DOHH2 (cell line): ENCODE data around the gene CSNK2A3.

Experiments used
- H3F3A ChIP-seq: fragments of 200-600 bp; sonication (generic), shearing (Covaris generic); 2 replicates; pipeline ENCODE4 v1.6.0; 2016; ENCODE audit warnings: antibody characterized with exemption, mild to moderate bottlenecking; ENCODE audit not compliant: control insufficient read depth, insufficient read depth
- H3K27ac ChIP-seq: fragments of 200-600 bp; sonication (generic); 2 replicates; pipeline ENCODE4 v1.5.1; 2014; ENCODE audit warnings: low read depth, mild to moderate bottlenecking, low read length, moderate library complexity
- H3K27me3 ChIP-seq: fragments of 200-600 bp; sonication (generic); 2 replicates; pipeline ENCODE4 v1.6.1; 2014; ENCODE audit warnings: mild to moderate bottlenecking, low read length, mixed read lengths; ENCODE audit not compliant: control insufficient read depth
- H3K36me3 ChIP-seq: fragments of 200-600 bp; sonication (generic); 2 replicates; pipeline ENCODE4 v1.6.1; 2014; ENCODE audit warnings: mild to moderate bottlenecking, low read length, moderate library complexity, mixed read lengths; ENCODE audit not compliant: control insufficient read depth
- H3K4me1 ChIP-seq: fragments of 200-600 bp; sonication (generic); 2 replicates; pipeline ENCODE4 v1.6.1; 2014; ENCODE audit warnings: mild to moderate bottlenecking, low read length, mixed read lengths; ENCODE audit not compliant: control insufficient read depth
- H3K4me2 ChIP-seq: fragments of 200-600 bp; sonication (generic); 2 replicates; pipeline ENCODE4 v1.6.0; 2014; ENCODE audit warnings: mild to moderate bottlenecking, low read length, moderate library complexity
- H3K4me3 ChIP-seq: fragments of 200-600 bp; sonication (generic); 2 replicates; pipeline ENCODE4 v1.5.1; 2014; ENCODE audit warnings: mild to moderate bottlenecking, low read length, mixed read lengths
- H3K79me2 ChIP-seq: fragments of 200-600 bp; sonication (generic); 2 replicates; pipeline ENCODE4 v1.6.1; 2014; ENCODE audit warnings: mild to moderate bottlenecking, low read length, mixed read lengths; ENCODE audit not compliant: control insufficient read depth
- H3K9me2 ChIP-seq: fragments of 200-600 bp; sonication (generic); replicated peaks from 2 replicates; pipeline ENCODE4 v1.6.1; 2014; ENCODE audit warnings: mild to moderate bottlenecking, low read length, mixed read lengths; ENCODE audit not compliant: control insufficient read depth
- H3K9me3 ChIP-seq: fragments of 200-600 bp; sonication (generic); 2 replicates; pipeline ENCODE4 v1.6.1; 2014; ENCODE audit warnings: antibody characterized with exemption, low read length, mixed read lengths; ENCODE audit not compliant: control insufficient read depth, insufficient read depth
- H4K20me1 ChIP-seq: fragments of 200-600 bp; sonication (generic); 2 replicates; pipeline ENCODE4 v1.6.0; 2014; ENCODE audit warnings: low read depth, mild to moderate bottlenecking, antibody characterized with exemption, low read length, moderate library complexity; ENCODE audit not compliant: control insufficient read depth, insufficient read depth
- EZH2phosphoT487 ChIP-seq: fragments of 200-600 bp; sonication (generic); IDR thresholded peaks from 2 replicates; pipeline ENCODE4 v1.6.1; 2017; ENCODE audit warnings: borderline replicate concordance, mild to moderate bottlenecking, antibody characterized with exemption, low read length, moderate library complexity, mixed read lengths
- TF ChIP-seq, protein P1 (sequence below): fragments of 200-600 bp; sonication (generic); IDR thresholded peaks from one replicate; pipeline ENCODE4 v1.5.1; 2014; ENCODE audit warnings: antibody characterized with exemption, mild to moderate bottlenecking, low read depth, low read length; ENCODE audit not compliant: poor library complexity, severe bottlenecking

CSNK2A3 gene

GRCh38 chr11:11351042-11351586 is 1.9 kb downstream of the CSNK2A3 start:
- no peaks in the 10 kb centered on the region for H3K79me2 ChIP-seq
- no peaks in the 10 kb centered on the region for H3K4me1 ChIP-seq
- H3K9me3 ChIP-seq, result no peaks in the 10 kb centered on the region
- H3K27me3 ChIP-seq, result peaks cover 2% of the 10 kb centered on the region; the same call in 1 of the 2 replicates
- no peaks in the 10 kb centered on the region for H3K36me3 ChIP-seq
- no peak overlapping the region for H3K4me3 ChIP-seq
- TF ChIP-seq, protein P1, sequence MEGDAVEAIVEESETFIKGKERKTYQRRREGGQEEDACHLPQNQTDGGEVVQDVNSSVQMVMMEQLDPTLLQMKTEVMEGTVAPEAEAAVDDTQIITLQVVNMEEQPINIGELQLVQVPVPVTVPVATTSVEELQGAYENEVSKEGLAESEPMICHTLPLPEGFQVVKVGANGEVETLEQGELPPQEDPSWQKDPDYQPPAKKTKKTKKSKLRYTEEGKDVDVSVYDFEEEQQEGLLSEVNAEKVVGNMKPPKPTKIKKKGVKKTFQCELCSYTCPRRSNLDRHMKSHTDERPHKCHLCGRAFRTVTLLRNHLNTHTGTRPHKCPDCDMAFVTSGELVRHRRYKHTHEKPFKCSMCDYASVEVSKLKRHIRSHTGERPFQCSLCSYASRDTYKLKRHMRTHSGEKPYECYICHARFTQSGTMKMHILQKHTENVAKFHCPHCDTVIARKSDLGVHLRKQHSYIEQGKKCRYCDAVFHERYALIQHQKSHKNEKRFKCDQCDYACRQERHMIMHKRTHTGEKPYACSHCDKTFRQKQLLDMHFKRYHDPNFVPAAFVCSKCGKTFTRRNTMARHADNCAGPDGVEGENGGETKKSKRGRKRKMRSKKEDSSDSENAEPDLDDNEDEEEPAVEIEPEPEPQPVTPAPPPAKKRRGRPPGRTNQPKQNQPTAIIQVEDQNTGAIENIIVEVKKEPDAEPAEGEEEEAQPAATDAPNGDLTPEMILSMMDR, result no peak
- no peak for TF ChIP-seq EZH2phosphoT487
- H3F3A ChIP-seq, result no peaks in the 10 kb centered on the region
- H3K9me2 ChIP-seq, result no peaks in the 10 kb centered on the region
- no peaks in the 10 kb centered on the region for H4K20me1 ChIP-seq
- no peak overlapping the region for H3K4me2 ChIP-seq
- H3K27ac ChIP-seq, result no peak overlapping the region

DNA sequence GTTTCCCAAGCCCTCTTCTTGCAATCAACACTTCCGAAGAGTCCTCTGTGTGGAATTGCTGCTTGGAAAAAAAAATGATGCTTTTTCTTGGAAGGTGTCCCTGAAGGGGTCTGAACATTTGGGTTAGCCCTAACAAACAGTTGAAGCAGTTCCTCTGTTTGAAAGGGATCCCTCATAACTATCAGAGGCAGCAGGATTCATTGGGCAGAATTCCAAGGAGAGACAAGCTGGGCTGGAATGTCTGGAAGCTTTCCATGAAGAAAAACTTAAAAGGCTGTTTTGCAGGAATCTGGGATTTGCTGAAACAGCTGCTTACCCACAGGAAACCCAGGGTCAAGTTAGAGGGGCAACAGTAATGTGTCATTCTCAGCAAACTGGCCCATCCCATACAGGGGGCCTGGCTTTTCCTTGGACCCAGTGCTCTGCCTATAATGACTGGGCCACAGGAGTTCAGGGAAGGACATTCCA is 3.1 kb downstream of the CSNK2A3 start:
- H3K4me3 ChIP-seq, result no peak overlapping the region
- H3F3A ChIP-seq, result no peaks in the 10 kb centered on the region
- no peaks in the 10 kb centered on the region for H3K9me2 ChIP-seq
- H3K9me3 ChIP-seq, result no peaks in the 10 kb centered on the region
- H3K79me2 ChIP-seq, result no peaks in the 10 kb centered on the region
- H3K27me3 ChIP-seq, result peaks cover 2% of the 10 kb centered on the region; the same call in 1 of the 2 replicates
- H3K36me3 ChIP-seq, result no peaks in the 10 kb centered on the region
- H4K20me1 ChIP-seq, result no peaks in the 10 kb centered on the region
- no peak overlapping the region for H3K4me2 ChIP-seq
- H3K4me1 ChIP-seq, result no peaks in the 10 kb centered on the region
- no peak overlapping the region for H3K27ac ChIP-seq
- no peak for TF ChIP-seq EZH2phosphoT487
- TF ChIP-seq, protein P1, result no peak

DNA sequence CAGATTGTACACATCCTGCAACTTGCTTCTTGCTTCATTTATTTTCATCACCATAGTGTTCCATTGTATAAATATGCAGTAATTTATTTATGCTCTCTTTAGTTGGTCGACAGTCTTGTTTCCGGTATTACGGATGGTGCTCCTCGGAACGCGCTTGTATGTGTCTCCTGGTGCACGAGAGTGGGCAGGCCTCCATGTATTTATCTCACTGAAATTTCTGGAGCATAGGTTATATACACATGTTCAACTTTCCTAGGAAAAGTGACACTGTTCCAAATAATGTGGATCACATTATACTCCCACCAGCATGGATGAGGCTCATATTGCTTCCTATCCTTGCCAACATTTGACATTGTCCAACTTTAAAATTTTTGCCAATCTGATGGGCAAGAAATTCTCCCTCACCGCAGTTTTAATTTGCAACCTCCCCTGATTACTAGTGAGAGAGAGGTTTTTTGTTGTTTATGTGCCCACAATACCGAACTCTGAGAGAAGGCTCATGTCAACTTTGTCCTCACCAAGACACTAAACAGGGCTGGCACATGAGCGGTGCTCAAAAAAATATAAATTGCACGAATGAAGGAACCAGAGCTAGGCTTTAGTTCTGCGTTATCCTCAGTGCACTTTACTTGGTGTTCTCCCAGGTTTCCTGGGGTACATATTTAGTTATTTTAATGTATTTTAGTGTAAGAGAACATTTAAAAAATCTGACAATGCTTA is 3.8 kb downstream of the CSNK2A3 start:
- Histone ChIP-seq H3K27ac (no peak overlapping the region), H3K4me2 (no peak overlapping the region), H3K27me3 (peaks cover 2% of the 10 kb centered on the region; the same call in 1 of the 2 replicates), H3K4me1 (no peaks in the 10 kb centered on the region), H3F3A (no peaks in the 10 kb centered on the region), H3K9me3 (no peaks in the 10 kb centered on the region), H3K36me3 (no peaks in the 10 kb centered on the region), H3K9me2 (no peaks in the 10 kb centered on the region), H4K20me1 (no peaks in the 10 kb centered on the region), H3K79me2 (no peaks in the 10 kb centered on the region), H3K4me3 (no peak overlapping the region)
- TF ChIP-seq EZH2phosphoT487, result no peak
- TF ChIP-seq, protein P1, result no peak
